NCI-H2107 treated with DMSO at 0.1 percent for 48 hours (cell line): ENCODE data around the gene MACC1.

Experiments
- DNase-seq: peaks from one replicate; lab custom pipeline; 2025; ENCODE audit not compliant: unreplicated experiment; lab: John Stamatoyannopoulos, UW

The MACC1 gene, protein sequence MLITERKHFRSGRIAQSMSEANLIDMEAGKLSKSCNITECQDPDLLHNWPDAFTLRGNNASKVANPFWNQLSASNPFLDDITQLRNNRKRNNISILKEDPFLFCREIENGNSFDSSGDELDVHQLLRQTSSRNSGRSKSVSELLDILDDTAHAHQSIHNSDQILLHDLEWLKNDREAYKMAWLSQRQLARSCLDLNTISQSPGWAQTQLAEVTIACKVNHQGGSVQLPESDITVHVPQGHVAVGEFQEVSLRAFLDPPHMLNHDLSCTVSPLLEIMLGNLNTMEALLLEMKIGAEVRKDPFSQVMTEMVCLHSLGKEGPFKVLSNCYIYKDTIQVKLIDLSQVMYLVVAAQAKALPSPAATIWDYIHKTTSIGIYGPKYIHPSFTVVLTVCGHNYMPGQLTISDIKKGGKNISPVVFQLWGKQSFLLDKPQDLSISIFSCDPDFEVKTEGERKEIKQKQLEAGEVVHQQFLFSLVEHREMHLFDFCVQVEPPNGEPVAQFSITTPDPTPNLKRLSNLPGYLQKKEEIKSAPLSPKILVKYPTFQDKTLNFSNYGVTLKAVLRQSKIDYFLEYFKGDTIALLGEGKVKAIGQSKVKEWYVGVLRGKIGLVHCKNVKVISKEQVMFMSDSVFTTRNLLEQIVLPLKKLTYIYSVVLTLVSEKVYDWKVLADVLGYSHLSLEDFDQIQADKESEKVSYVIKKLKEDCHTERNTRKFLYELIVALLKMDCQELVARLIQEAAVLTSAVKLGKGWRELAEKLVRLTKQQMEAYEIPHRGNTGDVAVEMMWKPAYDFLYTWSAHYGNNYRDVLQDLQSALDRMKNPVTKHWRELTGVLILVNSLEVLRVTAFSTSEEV

DNA sequence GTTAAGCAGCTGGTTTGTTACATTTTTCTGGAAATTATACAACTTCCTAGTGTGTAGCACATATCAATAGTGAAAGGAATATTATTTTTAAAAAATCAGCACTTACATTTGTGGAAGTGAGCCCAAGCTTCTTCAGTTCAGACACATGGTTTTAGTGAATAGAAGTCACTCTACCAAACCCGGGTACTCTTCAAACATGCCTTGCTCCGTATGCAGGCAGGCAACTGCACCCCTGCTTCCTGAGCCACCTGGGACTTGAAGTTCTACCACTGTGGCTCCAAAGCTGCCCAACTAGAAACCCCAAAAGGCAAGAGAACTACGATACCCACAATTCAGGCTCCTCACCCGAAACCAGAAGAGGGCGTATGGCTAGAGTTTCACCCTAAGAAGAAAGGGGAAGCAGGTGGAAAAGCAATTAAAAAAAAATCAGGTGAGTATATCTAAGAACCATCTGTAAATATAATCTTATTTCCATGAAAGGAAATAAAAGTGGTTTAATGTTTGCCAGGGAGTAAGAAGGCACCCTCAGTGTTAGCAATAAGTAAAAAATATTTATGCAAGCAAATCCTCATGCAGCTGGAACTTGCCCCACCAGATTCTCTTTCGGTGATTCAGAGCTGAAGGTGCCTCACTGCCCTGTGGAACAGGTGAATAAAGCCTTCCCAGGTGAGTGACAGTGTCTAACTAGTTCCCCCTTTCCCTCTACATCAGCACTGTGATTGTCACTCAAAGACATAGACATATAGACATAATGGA, at the start of gene MACC1:
Gene MACC1, minus strand, starts transcription at position 192 of the 756 bp plus-strand sequence. CDS start 55,522 bp downstream, outside the sequence.
- peak; percentile 87 for DNase-seq

DNA sequence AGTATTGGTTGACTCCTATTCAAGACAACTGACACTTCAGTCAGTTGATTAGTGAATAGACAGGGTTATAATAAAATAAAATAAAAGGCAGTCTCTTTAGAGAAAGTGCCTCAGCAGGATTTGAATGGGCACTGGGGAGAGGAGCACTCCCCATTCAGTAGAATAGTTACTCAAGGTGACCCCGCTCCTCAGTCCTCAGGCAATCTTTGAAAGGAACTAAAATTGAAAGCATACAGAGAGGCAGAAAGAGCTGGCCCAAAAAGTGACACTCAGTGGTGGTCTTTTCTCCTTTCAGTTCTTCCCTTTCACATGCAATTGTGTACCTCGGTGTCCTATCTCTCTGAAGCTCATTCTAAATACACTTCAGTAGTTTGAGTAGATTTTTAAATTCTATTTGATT, 47.4 kb upstream of the MACC1 start:
- DNase-seq, result no peak

DNA sequence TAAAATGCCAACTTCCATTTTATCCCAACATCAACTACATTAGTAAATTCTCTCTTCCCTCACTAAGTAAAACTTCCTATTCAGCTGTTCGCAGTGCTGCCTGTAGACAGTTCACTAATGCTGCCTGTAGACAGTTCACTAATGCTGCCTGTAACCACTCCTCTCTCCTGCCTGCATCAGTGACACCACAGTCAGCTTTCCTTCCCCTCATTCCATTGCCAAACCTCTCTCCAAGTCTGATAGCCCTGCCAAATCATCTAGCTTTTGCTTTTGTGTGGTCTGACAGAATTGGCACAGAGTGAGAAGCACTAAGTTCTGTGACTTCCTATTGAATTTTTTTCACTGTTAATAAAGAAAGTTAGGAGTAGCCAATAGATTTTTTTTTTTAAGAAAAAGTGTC, 43.0 kb upstream of the MACC1 start:
- no peak for DNase-seq

DNA sequence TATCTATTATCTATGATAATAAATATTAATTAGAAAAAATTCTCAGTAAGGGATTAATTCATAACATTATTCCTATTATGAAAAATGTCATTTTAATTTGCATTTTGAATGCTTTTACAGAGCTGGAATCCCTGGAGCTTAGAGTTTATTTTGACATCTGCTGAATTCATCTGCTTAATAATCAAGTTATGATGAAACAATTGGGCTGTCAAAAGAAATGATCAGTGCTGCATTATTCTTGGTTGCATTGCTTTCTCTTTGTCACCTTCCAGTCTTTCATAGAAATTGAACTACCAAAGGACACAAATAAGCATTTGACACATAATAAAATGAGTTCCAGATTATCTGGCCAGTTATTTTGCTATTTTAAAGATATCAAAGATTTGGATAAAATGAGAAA, 40.0 kb upstream of the MACC1 start:
- DNase-seq, result no peak

DNA sequence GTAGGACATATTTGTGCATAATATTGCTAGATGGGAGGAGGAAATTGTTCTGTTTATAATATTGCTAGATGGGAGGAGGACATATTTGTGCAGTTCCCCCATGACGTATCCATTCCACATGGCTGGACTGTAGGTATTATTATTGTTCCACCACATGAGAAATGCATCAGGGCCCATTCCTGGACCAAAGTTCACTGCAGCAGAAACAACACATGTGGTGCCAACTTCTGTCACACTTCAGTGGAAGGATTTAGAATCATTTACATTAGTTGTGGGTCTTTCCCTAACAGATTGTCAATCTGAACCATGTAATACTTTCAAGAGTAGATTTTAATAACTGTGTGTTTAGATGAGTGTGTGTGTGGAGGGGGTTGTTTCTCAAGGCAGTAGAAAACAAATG, 32.7 kb upstream of the MACC1 start:
- no peak for DNase-seq

DNA sequence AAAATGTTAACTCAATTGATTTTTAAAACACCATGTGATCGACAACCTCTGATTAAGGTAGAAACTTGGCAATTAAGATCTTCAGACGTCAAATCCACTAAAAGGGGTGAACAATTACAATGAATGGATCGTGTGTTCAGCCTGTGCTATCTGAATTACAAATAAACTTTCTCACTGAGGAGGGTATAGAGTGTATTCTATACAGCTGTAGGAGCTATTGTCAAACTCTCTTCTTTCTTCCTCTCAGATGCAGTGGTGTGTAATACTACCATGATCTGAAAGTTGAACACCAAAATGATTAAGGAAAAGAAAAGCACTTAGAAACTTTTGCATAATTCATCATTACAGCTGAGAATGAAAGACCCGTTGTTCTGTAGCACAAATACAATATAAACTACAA, 32.2 kb upstream of the MACC1 start:
- DNase-seq, result no peak

DNA sequence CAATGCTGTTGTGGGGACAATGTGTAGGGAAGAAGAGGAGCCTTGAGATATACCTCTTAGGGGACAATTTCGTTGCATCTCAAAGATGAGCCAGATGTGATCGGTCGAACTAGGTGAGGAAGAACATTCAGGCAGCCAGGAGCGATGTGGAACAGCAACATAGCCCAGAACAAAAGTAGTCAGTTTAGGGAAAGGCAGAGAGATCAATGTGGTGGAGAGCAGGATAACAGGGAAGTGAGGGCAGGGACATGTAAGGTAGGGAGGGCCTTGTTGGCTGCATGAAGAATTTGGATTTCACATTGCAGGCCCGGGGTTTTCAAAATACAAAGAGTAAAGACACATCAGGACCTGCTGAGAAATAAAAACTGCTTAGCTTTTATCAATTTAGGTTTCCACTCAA, 29.1 kb upstream of the MACC1 start:
- DNase-seq, result no peak

DNA sequence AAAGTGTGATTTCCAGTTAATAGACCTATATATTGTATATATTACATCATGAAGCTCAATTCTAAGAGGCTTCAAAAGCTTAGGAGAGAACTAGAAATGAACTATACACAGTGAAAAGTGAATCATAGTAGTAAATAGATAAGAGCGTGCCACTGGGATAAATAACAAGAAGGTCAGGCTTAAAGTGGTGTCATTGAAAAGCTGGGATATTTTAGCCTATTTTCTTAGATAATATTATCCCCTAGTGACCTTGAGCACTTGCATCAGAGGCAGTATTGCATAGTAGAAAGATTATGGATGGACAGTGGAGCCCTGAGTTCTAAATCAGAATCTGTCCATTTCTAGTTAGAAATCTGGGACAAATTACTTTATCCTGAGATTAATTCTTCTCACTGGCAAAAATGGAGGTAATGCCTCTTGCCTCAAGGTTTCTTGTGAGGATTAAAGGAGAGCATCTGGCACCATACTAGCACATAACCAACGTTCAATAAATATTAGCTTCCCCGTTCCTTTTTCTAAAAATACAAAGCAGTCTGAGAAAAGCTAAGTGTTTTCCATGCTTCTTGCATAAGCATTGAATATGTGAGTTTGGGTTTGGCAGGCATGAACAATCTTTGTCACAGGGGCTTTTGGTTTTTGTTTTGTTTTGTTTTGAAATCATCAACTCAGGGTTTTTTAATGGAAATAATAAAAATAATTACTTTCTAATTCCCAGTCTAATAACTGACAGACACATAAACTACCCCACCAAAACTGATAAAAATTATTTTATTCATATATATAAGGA, 27.3 kb upstream of the MACC1 start:
- no peak for DNase-seq

DNA sequence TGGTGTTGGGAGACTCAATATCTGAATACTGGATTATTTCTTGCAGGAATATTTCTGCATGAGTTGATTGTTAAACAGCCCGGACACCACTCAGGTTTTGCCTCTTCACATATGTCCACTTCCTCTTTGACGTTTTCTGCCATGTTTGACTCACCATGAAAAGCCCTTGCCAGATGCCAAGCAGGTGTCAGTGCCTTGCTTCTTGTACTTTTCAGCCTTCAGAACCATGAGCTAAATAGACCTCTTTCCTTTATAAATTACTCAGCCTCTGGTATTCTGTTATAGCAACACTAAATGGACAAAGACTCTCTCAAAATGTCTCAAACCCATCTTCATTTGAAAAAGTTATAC, 24.7 kb upstream of the MACC1 start:
- no peak for DNase-seq

DNA sequence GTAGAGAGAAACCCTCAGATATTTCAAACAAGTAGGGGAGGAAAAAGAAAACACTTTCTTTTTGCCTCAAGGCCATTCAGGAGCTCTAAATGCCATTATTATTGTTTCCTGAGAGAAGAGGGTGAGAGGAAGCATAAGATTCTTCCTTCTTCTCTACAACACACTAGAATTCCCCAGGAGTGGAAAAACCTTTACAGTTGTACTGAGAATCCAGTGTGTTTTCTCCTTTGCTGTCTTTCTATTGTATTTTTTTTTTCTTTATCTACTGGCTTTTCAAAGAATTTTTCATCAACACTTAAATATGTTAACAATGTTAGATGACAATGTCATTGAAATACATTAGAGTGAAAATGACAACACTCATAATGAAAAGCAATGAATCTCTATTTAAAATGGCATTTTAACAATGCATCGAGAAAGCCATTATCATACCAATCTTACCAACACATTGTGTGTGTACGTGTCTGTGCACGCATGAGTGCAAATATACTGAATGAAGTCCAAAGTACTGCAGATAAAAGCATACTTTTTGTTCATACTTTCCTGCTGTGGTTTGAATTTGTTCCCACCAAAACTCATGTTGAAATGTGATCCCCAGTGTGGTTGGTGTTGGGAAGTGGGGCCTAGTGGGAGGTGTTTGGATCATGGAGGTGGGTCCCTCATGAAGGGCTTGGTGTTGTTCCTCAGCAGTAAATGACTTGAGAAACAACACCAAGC, 24.2 kb upstream of the MACC1 start:
- DNase-seq, result peak; percentile 77

DNA sequence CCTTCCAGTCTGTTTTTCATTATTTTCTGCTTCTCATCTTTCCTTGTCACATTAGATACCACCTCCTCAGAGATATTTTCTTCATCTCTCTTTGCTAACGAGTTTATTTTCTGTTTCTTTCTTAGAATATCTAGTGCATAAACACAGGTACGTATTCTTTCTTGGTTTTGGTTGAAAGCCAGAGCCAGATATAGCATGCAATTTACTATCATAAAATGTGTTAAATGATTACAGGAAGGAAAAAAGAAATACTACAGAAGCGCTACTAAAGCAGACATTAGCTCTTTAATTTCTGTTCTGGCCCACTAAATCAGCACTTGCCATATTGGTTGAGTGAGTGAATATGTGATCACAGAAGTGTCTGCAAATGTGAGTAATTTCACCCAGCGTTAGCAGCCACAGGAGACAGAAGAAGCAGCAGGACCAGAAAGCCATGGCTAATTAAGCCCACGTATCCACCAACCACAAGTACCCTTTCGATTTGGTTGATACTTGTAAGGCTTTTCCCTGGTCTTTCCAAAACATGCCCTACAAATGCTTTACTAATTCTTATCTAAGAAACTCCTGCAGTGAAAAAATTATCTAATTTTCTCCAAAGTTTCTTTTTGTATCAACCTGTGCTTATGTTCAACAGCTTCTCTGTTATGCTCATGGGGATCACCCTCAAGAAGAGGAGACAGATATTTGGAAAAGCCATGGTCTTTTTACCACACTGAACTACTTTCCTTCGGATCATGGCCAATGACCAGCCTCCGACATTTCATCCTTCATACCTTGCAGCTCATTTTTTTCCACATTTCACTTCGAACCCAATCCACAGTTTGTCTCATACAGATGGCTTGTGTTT, 23.1 kb upstream of the MACC1 start:
- DNase-seq, result no peak

DNA sequence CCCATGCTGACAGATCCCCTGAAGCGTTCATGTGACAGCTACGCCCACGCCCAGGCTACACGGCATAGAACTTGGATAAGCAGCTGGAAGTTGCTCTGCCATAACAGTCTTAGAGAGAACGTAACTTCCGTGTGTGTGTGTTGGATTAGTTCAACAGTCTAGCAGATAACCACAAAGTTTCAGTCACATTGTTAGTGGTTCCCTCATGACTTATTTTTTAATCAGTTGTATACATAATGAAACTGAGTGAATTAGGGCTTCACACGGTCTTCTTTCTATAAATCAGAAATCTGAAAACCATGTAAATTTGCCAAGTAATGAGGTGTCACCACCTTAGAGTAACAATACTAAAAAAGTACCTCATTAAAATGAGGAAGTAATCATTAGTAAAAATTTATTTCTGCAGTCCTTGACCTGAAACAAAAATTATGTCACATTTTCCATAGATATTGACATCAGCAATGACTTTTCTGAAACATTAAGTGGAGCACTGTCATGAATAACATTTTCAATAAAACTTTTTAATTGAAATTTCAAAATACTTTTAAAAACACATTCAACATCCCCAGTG, 21.7 kb upstream of the MACC1 start:
- DNase-seq, result no peak

DNA sequence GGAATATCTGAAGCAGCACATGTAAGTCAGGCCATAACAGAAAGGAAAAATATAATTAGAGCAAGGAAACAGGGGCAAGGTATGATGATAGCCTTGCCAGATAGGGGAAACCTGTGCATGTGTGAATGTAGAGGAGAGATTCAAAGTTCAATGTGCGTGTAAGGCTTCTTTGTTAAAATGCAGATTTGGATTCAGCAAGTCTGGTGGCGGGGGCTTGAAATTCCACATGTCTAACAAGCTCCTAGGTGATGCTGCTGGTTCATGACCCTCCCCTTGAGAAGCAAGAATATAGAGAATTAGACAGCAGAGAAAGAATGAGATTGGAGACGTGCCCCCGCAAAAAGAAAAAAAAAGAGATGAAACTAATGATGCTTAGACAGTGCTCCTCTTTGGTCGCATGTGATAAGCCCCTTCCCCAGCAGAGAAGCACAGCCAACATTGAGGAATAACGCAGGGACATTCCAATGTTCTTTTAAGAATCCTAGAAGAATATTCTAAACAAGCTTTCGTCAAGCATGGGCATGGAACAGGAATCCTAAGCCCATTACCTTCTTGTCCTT, 21.1 kb upstream of the MACC1 start:
- DNase-seq, result no peak

DNA sequence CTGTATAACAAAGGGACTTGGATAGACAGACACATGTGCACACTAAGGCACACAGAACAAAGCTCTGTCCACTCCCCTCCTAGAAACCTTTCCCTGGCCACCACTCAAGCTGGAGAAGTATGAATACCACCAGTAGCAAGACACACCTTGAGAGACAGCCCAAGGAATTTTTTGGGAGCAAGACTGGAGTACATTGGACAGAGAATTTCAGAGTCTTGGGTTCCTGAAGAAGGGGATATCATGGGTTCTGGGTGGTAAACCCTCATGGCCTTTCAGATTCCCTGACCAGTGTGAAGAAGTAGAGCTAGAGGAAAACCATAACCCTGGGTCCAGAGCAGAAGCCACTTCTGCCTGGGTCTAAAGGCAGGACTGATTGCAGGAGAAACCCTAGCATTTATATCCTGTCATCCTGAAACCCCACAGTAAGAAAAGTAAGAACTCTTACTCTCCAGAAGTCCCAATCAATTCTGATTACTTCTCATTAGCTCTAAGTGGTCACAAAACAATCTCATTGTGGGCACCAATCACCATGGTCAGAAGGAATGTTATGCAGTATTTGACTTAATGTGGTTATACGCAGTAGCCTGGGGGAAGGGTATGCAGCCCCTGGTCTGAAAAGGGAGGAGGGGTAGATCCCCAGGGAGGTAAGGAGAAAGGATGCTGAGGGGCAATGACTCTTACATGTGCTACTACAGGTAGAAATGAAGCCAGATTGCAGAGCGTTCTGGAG, 20.4 kb upstream of the MACC1 start:
- no peak for DNase-seq

DNA sequence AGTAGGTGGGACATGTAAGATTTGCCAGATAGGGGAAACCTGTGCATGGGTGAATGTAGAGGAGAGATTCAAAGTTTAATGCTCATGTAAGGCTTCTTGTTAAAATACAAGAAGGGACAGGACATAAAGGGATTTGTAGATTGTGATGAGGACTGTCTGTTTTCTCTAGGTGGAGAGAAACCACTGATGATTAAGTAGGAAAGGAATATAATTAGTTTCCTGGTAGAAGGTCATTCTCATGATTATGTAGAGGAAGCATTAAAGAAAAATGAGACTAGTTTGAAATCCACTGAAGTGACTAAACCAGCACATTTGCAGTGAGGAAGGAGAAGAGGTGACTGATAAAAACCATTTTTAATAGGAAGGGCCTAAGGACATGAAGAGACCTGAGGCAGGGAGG, 19.6 kb upstream of the MACC1 start:
- DNase-seq, result no peak

DNA sequence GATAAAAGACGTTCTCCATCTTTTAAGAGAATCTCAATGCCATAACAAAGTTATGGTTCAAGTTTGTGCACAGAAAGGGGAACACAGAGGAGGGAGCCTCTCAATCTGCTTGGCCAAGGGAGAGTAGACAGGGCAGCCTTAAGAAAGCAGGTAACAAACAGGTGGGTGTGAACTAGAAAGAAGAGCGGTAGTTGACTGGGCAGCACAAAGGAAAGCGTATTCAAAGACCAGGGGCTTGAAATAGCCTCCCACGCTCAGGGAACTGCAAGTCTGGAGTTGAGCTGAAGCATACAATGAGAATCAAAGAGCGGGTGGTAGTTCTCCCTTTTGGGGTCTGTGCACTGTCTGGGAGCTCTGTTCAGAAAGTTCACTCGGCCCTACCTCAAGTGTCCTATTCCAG, 18.9 kb upstream of the MACC1 start:
- DNase-seq, result no peak

DNA sequence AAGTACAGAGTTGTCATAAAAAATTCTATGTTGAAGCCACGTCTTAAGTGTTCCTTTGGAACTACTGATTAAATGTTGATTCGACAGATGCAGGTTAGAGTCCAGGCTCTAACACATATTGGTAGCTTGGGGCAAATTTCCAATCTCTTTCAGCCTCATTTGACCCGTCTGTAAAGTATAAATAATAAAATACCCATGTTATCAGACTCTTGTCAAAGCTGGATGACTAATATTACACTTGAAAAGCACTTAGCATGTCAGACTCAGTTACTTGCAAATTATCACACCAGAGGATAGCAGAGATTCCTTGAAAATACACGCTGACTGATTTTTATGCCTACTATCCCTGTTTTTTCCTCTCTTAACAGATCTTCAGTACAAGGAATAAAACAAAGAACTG, 18.1 kb upstream of the MACC1 start:
- no peak for DNase-seq

DNA sequence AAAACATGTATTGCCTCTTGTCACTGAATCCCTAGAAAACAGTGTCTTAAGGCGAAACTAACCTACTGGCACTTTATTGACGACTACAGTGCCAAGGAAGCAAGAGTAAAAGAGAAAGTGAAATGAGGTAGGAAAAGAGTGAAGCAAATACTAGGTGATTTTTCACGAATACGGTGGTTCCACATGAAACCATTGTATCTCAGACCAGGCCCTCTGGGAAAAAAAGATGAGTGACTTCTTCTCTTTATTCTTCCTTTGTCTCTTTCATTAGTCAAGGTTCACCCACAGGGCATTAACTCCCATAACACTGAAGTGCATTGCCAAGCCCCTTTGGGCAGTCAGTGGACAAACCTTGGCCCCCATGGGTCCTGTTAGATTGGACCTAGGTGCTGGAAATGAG, 16.2 kb upstream of the MACC1 start:
- no peak for DNase-seq
